ENCODE measurements around the gene SIGLEC12. TPM values are rescaled to one million over a fixed set of nuclear protein-coding genes. Genes with fewer than 3 reads are reported as not detected.

The SIGLEC12 gene
- total and polyA plus RNA-seq, 4 donors, result 0.12 to 5.1 (median 1.9) TPM

- no peak for DNase-seq
- TF ChIP-seq CTCF (IDR thresholded peaks at IDR 0.05; ENCODE audit: control extremely low read depth, extremely low read depth), result no peak
- peaks cover 0 to 8% (median 0%) of the 10 kb centered on the region in 4 donors for H3K9me3 ChIP-seq (ENCODE audit: control insufficient read depth in 4 of 4, insufficient read depth in 3 of 4, low read length in 3 of 4)
- no peaks in the 10 kb centered on the region for H3K36me3 ChIP-seq (ENCODE audit: control insufficient read depth in 4 of 4, insufficient read depth in 4 of 4, low read length in 4 of 4)
- ATAC-seq (ENCODE audit: insufficient read depth, low FRiP score), result no peak
- H3K4me3 ChIP-seq, result no peak overlapping the region
- H3K27ac ChIP-seq (ENCODE audit: low read depth in 1 of 2, low read length in 1 of 2), result no peak overlapping the region
- 83 to 84% methylated on average over 7 of the region's 7 CpGs for WGBS, 2 donors
- H3K9ac ChIP-seq (ENCODE audit: insufficient read depth in 1 of 2, low read length in 2 of 2), result no peak overlapping the region
- H3K27me3 ChIP-seq (ENCODE audit: control insufficient read depth in 3 of 3, insufficient read depth in 3 of 3, low read length in 2 of 3), result peaks cover 0 to 2% (median 0%) of the 10 kb centered on the region in 3 donors
- H3K4me1 ChIP-seq (ENCODE audit: control insufficient read depth in 5 of 5, insufficient read depth in 5 of 5, low read length in 5 of 5), result no peaks in the 10 kb centered on the region
These were observed 10.0 kb downstream of the SIGLEC12 start for GRCh38 chr19:51491586-51491985.

DNA sequence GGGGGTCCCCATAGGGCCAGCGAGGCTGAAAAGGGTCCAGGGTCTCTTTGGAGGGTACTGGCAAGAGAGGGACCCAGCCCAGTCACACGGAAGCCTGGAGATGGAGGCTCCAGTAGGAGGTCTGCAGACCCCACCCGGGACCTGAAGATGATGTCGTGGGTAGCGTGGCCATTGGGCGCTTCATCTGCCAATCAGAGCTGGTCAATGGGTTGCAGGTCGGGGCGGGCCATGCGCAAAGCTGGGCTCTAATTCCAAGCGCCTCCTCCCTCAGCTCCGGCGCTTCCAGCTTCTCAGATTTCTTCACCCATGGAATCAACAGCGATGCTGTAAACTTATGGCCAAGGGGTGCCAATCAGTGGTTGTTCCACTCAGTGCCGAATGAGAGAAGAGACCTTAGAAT, 10.9 kb downstream of the SIGLEC12 start:
- DNase-seq (no peak), ATAC-seq (ENCODE audit: insufficient read depth, low FRiP score) (no peak)
- H3K27me3 ChIP-seq (ENCODE audit: control insufficient read depth in 3 of 3, insufficient read depth in 3 of 3, low read length in 2 of 3), result peaks cover 0 to 2% (median 0%) of the 10 kb centered on the region in 3 donors
- H3K36me3 ChIP-seq (ENCODE audit: control insufficient read depth in 4 of 4, insufficient read depth in 4 of 4, low read length in 4 of 4), result no peaks in the 10 kb centered on the region
- H3K4me1 ChIP-seq (ENCODE audit: control insufficient read depth in 5 of 5, insufficient read depth in 5 of 5, low read length in 5 of 5), result no peaks in the 10 kb centered on the region
- WGBS, 2 donors, result 50 to 53% methylated on average over 14 of the region's 14 CpGs
- no peak overlapping the region for H3K4me3 ChIP-seq
- TF ChIP-seq CTCF (IDR thresholded peaks at IDR 0.05; ENCODE audit: control extremely low read depth, extremely low read depth), result no peak
- no peak overlapping the region for H3K27ac ChIP-seq (ENCODE audit: low read depth in 1 of 2, low read length in 1 of 2)
- H3K9ac ChIP-seq (ENCODE audit: insufficient read depth in 1 of 2, low read length in 2 of 2), result no peak overlapping the region
- peaks cover 0 to 8% (median 0%) of the 10 kb centered on the region in 4 donors for H3K9me3 ChIP-seq (ENCODE audit: control insufficient read depth in 4 of 4, insufficient read depth in 3 of 4, low read length in 3 of 4)

DNA sequence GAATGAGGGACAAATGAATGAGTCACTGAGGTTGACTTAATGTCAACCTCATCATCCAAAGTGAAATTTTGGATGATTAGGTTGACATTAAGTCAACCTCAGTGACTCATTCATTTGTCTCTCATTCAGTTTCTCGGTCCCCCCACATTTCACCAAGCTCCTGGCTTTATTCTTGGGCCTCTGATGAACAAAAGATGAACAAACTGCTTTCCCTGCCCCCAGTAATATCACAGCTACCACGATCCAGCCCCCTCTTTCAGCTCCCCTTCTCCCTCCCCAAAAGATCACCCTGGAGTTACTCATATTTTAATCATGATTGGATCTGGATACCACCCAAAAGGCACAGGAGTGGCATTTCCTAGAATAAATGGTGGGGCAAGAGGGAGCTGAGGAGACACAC, 12.5 kb downstream of the SIGLEC12 start:
- DNase-seq (no peak), ATAC-seq (ENCODE audit: insufficient read depth, low FRiP score) (no peak)
- Histone ChIP-seq H3K36me3 (ENCODE audit: control insufficient read depth in 4 of 4, insufficient read depth in 4 of 4, low read length in 4 of 4) (no peaks in the 10 kb centered on the region), H3K4me1 (ENCODE audit: control insufficient read depth in 5 of 5, insufficient read depth in 5 of 5, low read length in 5 of 5) (no peaks in the 10 kb centered on the region), H3K4me3 (no peak overlapping the region), H3K27ac (ENCODE audit: low read depth in 1 of 2, low read length in 1 of 2) (no peak overlapping the region), H3K9me3 (ENCODE audit: control insufficient read depth in 4 of 4, insufficient read depth in 3 of 4, low read length in 3 of 4) (peaks cover 0 to 8% (median 0%) of the 10 kb centered on the region in 4 donors), H3K27me3 (ENCODE audit: control insufficient read depth in 3 of 3, insufficient read depth in 3 of 3, low read length in 2 of 3) (peaks cover 0 to 2% (median 0%) of the 10 kb centered on the region in 3 donors), H3K9ac (ENCODE audit: insufficient read depth in 1 of 2, low read length in 2 of 2) (no peak overlapping the region)
- no peak for TF ChIP-seq CTCF (IDR thresholded peaks at IDR 0.05; ENCODE audit: control extremely low read depth, extremely low read depth)
- 41 to 56% methylated on average over 2 of the region's 2 CpGs for WGBS, 2 donors

DNA sequence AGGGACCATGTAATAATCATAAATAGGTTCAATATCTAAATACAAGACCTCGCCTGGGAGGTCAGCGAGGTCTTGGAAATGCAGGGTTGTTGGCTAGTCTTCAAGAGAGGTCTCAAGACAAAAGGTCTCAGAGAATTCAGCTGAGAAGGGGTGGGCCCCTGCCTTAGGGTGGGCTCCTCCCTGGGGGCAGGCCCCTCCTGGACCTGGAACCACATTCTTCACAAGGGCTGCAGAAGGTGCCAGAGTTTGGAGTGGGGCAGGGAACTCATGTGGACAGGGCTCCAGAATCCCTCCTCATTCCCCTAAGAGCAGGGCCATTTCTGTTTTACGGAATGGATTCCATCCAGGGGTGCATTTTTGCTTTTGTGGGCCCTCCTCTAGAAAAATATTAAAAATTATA, 13.1 kb downstream of the SIGLEC12 start:
- WGBS, 2 donors, result 78 to 88% methylated on average over 3 of the region's 3 CpGs
- H3K4me3 ChIP-seq, result no peak overlapping the region
- no peaks in the 10 kb centered on the region for H3K36me3 ChIP-seq (ENCODE audit: control insufficient read depth in 4 of 4, insufficient read depth in 4 of 4, low read length in 4 of 4)
- no peak for ATAC-seq (ENCODE audit: insufficient read depth, low FRiP score)
- DNase-seq, result no peak
- H3K9ac ChIP-seq (ENCODE audit: insufficient read depth in 1 of 2, low read length in 2 of 2), result no peak overlapping the region
- H3K27ac ChIP-seq (ENCODE audit: low read depth in 1 of 2, low read length in 1 of 2), result no peak overlapping the region
- peaks cover 0 to 2% (median 0%) of the 10 kb centered on the region in 3 donors for H3K27me3 ChIP-seq (ENCODE audit: control insufficient read depth in 3 of 3, insufficient read depth in 3 of 3, low read length in 2 of 3)
- TF ChIP-seq CTCF (IDR thresholded peaks at IDR 0.05; ENCODE audit: control extremely low read depth, extremely low read depth), result no peak
- H3K4me1 ChIP-seq (ENCODE audit: control insufficient read depth in 5 of 5, insufficient read depth in 5 of 5, low read length in 5 of 5), result no peaks in the 10 kb centered on the region
- peaks cover 0 to 10% (median 0%) of the 10 kb centered on the region in 4 donors for H3K9me3 ChIP-seq (ENCODE audit: control insufficient read depth in 4 of 4, insufficient read depth in 3 of 4, low read length in 3 of 4)

All from lung (tissue), 12 donors.